Right lobe of liver (tissue), 4 donors: ENCODE data around the gene TYW1B.
"Not testable (repeated sequence)": the region's sequence is repeated elsewhere in the genome, so short reads cannot be mapped to it uniquely, and the experiment has no call there.

Experiments used
- CTCF ChIP-seq, 4 donors: fragments of 200-600 bp in 3 of 4; fragments of 450-650 bp in 1 of 4; IDR thresholded peaks; one replicate each; pipeline versions ENCODE4 v1.5.1 to v1.8.0; 2016 to 2022; ENCODE audit warnings: antibody characterized with exemption in 4 of 4, mild to moderate bottlenecking in 2 of 4
- POLR2A ChIP-seq: fragments of 450-650 bp; IDR thresholded peaks from one replicate; pipeline ENCODE4 v1.6.1; 2017; ENCODE audit warnings: antibody characterized with exemption, mild to moderate bottlenecking
- donor health status: DM: no; HTN: no; CAD: no.
- donor health status: DM: no; HTN: no; CAD: no.
- donor health status: DM: no; HTN: yes; CAD: no.

GRCh38 chr7:72670850-72671249, 157.2 kb downstream of the TYW1B start:
- TF ChIP-seq CTCF (IDR thresholded peaks at IDR 0.05); POLR2A: not testable (repeated sequence)
